Bone marrow (tissue), 2 donors: ENCODE measurements around the gene AADACL2.
"Not testable (repeated sequence)": the region's sequence is repeated elsewhere in the genome, so short reads cannot be mapped to it uniquely, and the experiment has no call there.

Experiments used
- DNase-seq, 2 donors: peaks; one replicate each; lab custom pipeline; 2025; lab: John Stamatoyannopoulos, UW

The AADACL2 gene

GRCh38 chr3:151766454-151766853, 32.7 kb downstream of the AADACL2 start:
- no peak for DNase-seq

GRCh38 chr3:151768393-151768930, 34.7 kb downstream of the AADACL2 start:
- no peak for DNase-seq

GRCh38 chr3:151769175-151769574, 35.4 kb downstream of the AADACL2 start:
- no peak for DNase-seq

GRCh38 chr3:151770956-151771355, 37.2 kb downstream of the AADACL2 start:
- DNase-seq, result no peak

GRCh38 chr3:151772825-151773480, 39.2 kb downstream of the AADACL2 start:
- DNase-seq, result no peak

GRCh38 chr3:151774235-151774634, 40.5 kb downstream of the AADACL2 start:
- DNase-seq, result no peak

- no peak for DNase-seq
Observed at GRCh38 chr3:151774910-151775309, 41.2 kb downstream of the AADACL2 start.

GRCh38 chr3:151775314-151776258, 41.9 kb downstream of the AADACL2 start:
- DNase-seq, result no peak

- DNase-seq, result no peak
Observed at GRCh38 chr3:151776259-151776740, 42.6 kb downstream of the AADACL2 start.

GRCh38 chr3:151777880-151778279, 44.2 kb downstream of the AADACL2 start:
- DNase-seq, result no peak

GRCh38 chr3:151787626-151788025, 53.9 kb downstream of the AADACL2 start:
- no peak for DNase-seq

- no peak for DNase-seq
Observed at GRCh38 chr3:151788401-151788800, 54.7 kb downstream of the AADACL2 start.

- no peak for DNase-seq
Observed at GRCh38 chr3:151789853-151790463, 56.2 kb downstream of the AADACL2 start.

- not testable (repeated sequence) for DNase-seq
Observed at GRCh38 chr3:151790763-151791162, 57.0 kb downstream of the AADACL2 start.

GRCh38 chr3:151792411-151792810, 58.7 kb downstream of the AADACL2 start:
- DNase-seq, result no peak

GRCh38 chr3:151793636-151794035, 59.9 kb downstream of the AADACL2 start:
- DNase-seq, result no peak

- DNase-seq, result no peak
Observed at GRCh38 chr3:151794080-151794479, 60.4 kb downstream of the AADACL2 start.

- DNase-seq, result no peak
Observed at GRCh38 chr3:151795276-151795675, 61.5 kb downstream of the AADACL2 start.

- DNase-seq, result no peak
Observed at GRCh38 chr3:151796105-151796680, 62.5 kb downstream of the AADACL2 start.

- DNase-seq, result no peak
Observed at GRCh38 chr3:151798466-151798865, 64.7 kb downstream of the AADACL2 start.

- no peak for DNase-seq
Observed at GRCh38 chr3:151800431-151800830, 66.7 kb downstream of the AADACL2 start.

- DNase-seq, result no peak
Observed at GRCh38 chr3:151804267-151804666, 70.5 kb downstream of the AADACL2 start.
